Measurements from ENCODE around the gene HHAT. TPM values are rescaled to one million over a fixed set of nuclear protein-coding genes. Genes with fewer than 3 reads are reported as not detected.

The HHAT gene
- total RNA-seq, 4 donors from 2014 or later: 4.8 to 5.9 (median 5.3) TPM

DNA sequence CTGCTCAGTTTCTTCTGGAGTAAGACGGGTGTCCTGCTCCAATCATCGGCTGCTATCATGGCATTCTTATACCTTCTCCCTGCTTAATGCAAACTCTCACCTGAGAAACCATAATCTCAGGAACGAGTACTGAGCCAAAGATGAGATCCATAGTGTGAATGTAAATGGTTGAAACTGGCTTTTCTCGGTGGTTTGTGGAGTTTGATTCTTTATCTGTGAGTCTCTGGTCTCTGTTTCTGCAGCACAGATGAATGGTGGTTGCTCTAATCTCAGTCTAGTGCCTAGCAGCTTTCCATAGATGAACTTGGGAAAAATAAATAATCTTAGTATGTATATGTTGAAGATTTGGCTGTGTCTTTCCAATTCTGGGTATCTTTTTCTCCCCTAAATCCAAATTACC, 274.4 kb downstream of the HHAT start:
- no peak for DNase-seq (ENCODE audit: low spot score in 2 of 2)
- Histone ChIP-seq H3K4me1 (peaks cover 0 to 22% (median 12%) of the 10 kb centered on the region in 4 donors), H3K27ac (no peak overlapping the region), H3K27me3 (no peaks in the 10 kb centered on the region), H3K9me3 (peaks cover 0 to 10% (median 0%) of the 10 kb centered on the region in 4 donors), H3K4me3 (no peak overlapping the region), H3K36me3 (no peaks in the 10 kb centered on the region)
- TF ChIP-seq CTCF (IDR thresholded peaks at IDR 0.05): no peak
- TF ChIP-seq POLR2A (IDR thresholded peaks at IDR 0.05): no peak
- no peak for TF ChIP-seq EP300 (IDR thresholded peaks at IDR 0.05)
- 90 to 91% methylated on average over 4 of the region's 4 CpGs for WGBS, 2 donors

- TF ChIP-seq CTCF (IDR thresholded peaks at IDR 0.05): no peak
- no peak for TF ChIP-seq EP300 (IDR thresholded peaks at IDR 0.05)
- TF ChIP-seq POLR2A (IDR thresholded peaks at IDR 0.05): no peak
- peaks cover 0 to 9% (median 5%) of the 10 kb centered on the region in 4 donors for H3K4me1 ChIP-seq
- H3K27ac ChIP-seq: no peak overlapping the region
- no peak for DNase-seq (ENCODE audit: low spot score in 2 of 2)
- no peaks in the 10 kb centered on the region for H3K36me3 ChIP-seq
- no peaks in the 10 kb centered on the region for H3K27me3 ChIP-seq
- WGBS, 2 donors: 46% methylated on average over 2 of the region's 2 CpGs
- H3K4me3 ChIP-seq: no peak overlapping the region
- H3K9me3 ChIP-seq: peaks cover 0 to 10% (median 0%) of the 10 kb centered on the region in 4 donors
Measured at GRCh38 chr1:210605099-210605498, 276.4 kb downstream of the HHAT start.

DNA sequence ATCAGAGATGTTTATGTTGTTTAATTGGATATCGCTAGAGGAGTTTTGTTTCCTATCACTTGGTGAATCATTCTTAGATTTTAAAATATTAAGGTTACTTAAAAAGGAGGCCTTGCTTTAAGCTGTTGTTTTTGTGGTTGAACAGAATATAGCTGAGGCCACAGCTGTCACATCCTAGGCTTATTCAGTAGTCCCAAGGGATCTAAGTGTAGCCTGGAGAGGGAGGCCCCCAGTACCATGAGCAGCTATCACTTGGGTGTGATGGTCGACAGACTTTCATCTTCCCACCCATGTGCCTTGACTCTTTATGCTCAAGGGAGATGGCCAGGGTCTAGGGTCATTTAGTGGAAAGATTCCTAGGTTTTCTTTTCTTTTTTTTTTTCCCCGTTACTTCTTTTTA, 278.7 kb downstream of the HHAT start:
- Histone ChIP-seq H3K27ac (no peak overlapping the region), H3K9me3 (peaks cover 0 to 10% (median 0%) of the 10 kb centered on the region in 4 donors), H3K4me1 (no peaks in the 10 kb centered on the region), H3K27me3 (no peaks in the 10 kb centered on the region), H3K36me3 (no peaks in the 10 kb centered on the region), H3K4me3 (no peak overlapping the region)
- 57 to 61% methylated on average over 3 of the region's 3 CpGs for WGBS, 2 donors
- TF ChIP-seq CTCF (IDR thresholded peaks at IDR 0.05) (no peak), POLR2A (IDR thresholded peaks at IDR 0.05) (no peak), EP300 (IDR thresholded peaks at IDR 0.05) (no peak)
- DNase-seq (ENCODE audit: low spot score in 2 of 2): no peak

DNA sequence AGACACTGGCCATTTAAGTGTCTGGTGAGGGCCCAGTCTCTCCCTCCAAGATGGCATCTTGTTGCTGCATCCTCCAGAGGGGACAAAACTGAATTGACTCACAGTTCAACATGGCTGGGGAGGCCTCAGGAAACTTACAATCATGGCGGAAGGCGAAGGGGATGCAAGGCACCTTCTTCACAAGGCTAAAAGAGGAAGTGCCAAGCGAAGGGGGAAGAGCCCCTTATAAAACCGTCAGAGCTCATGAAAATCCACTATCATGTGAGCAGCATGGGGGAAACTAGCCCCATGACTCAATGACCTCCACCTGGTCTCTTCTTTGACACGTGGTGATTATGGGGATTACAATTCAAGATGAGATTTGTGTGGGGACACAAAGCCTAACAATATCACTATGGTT, 280.1 kb downstream of the HHAT start:
- no peak overlapping the region for H3K27ac ChIP-seq
- H3K9me3 ChIP-seq: peaks cover 0 to 10% (median 0%) of the 10 kb centered on the region in 4 donors
- H3K4me3 ChIP-seq: no peak overlapping the region
- no peaks in the 10 kb centered on the region for H3K27me3 ChIP-seq
- no peak for TF ChIP-seq EP300 (IDR thresholded peaks at IDR 0.05)
- TF ChIP-seq POLR2A (IDR thresholded peaks at IDR 0.05): no peak
- TF ChIP-seq CTCF (IDR thresholded peaks at IDR 0.05): no peak
- 73 to 77% methylated on average over 5 of the region's 5 CpGs for WGBS, 2 donors
- H3K36me3 ChIP-seq: no peaks in the 10 kb centered on the region
- no peaks in the 10 kb centered on the region for H3K4me1 ChIP-seq
- no peak for DNase-seq (ENCODE audit: low spot score in 2 of 2)

- H3K4me1 ChIP-seq: no peaks in the 10 kb centered on the region
- no peak for DNase-seq (ENCODE audit: low spot score in 2 of 2)
- no peaks in the 10 kb centered on the region for H3K27me3 ChIP-seq
- TF ChIP-seq CTCF (IDR thresholded peaks at IDR 0.05): no peak
- TF ChIP-seq POLR2A (IDR thresholded peaks at IDR 0.05): no peak
- TF ChIP-seq EP300 (IDR thresholded peaks at IDR 0.05): no peak
- no peaks in the 10 kb centered on the region for H3K9me3 ChIP-seq
- no peak overlapping the region for H3K4me3 ChIP-seq
- 87 to 89% methylated on average over 4 of the region's 4 CpGs for WGBS, 2 donors
- no peaks in the 10 kb centered on the region for H3K36me3 ChIP-seq
- no peak overlapping the region for H3K27ac ChIP-seq
Measured at GRCh38 chr1:210616356-210616755, 287.7 kb downstream of the HHAT start.
